ENCODE data around the gene AATK. TPM values are rescaled to one million over a fixed set of nuclear protein-coding genes. Genes with fewer than 3 reads are reported as not detected.

AATK gene
- total and polyA plus RNA-seq, 2 of the 13 experiments (the other 11 are each of a cell fraction or from before 2014, with no cell fraction given) = 2.9 to 8.4 TPM

GRCh38 chr17:81081222-81082176 is 84.5 kb downstream of the AATK start (continued):
- no peak for TF ChIP-seq ZNF367 (CRISPR knock-in tag; IDR thresholded peaks at IDR 0.05; ENCODE audit: borderline replicate concordance)
- 0 out of 2 replicates have a peak, but pooled peaks have one; percentile 14 for TF ChIP-seq NRL (CRISPR knock-in tag; IDR thresholded peaks at IDR 0.05; ENCODE audit: borderline replicate concordance)
- TF ChIP-seq GATAD1 (CRISPR knock-in tag; IDR thresholded peaks at IDR 0.05) = no peak
- no peak for TF ChIP-seq ZNF33A (CRISPR knock-in tag; IDR thresholded peaks at IDR 0.05; ENCODE audit: borderline replicate concordance)
- 0 out of 2 replicates have a peak, but pooled peaks have one; percentile 12 for TF ChIP-seq ZNF788 (CRISPR knock-in tag; IDR thresholded peaks at IDR 0.05; ENCODE audit: borderline replicate concordance)
- TF ChIP-seq ZNF460 (CRISPR knock-in tag; IDR thresholded peaks at IDR 0.05; ENCODE audit: borderline replicate concordance) = no peak
- TF ChIP-seq HOXA3 (CRISPR knock-in tag; IDR thresholded peaks at IDR 0.05) = peak; percentile 38
- peak; percentile 13; the same call in 1 of the 2 replicates for TF ChIP-seq ZNF274 (CRISPR knock-in tag; IDR thresholded peaks at IDR 0.05)
- no peak for TF ChIP-seq ZNF546 (CRISPR knock-in tag; conservative IDR thresholded peaks at IDR 0.05)
- TF ChIP-seq RERE (CRISPR knock-in tag; IDR thresholded peaks at IDR 0.05; ENCODE audit: low read depth) = no peak
- no peak for TF ChIP-seq REXO4 (CRISPR knock-in tag; IDR thresholded peaks at IDR 0.05; ENCODE audit: borderline replicate concordance)
- TF ChIP-seq ZNF317 (CRISPR knock-in tag; IDR thresholded peaks at IDR 0.05) = no peak
- TF ChIP-seq ZFP37 (CRISPR knock-in tag; IDR thresholded peaks at IDR 0.05; ENCODE audit: borderline replicate concordance) = no peak
- TF ChIP-seq SOX13 (IDR thresholded peaks at IDR 0.05) = no peak
- TF ChIP-seq SOX13 (CRISPR knock-in tag; conservative IDR thresholded peaks at IDR 0.05 in 1 of 2, IDR thresholded peaks at IDR 0.05 in 1 of 2) = no peak
- TF ChIP-seq ZNF34 (CRISPR knock-in tag; IDR thresholded peaks at IDR 0.05; ENCODE audit: borderline replicate concordance) = no peak
- TF ChIP-seq ESRRA (CRISPR knock-in tag; IDR thresholded peaks at IDR 0.05; ENCODE audit: low read depth) = peak; percentile 40; the same call in 1 of the 2 replicates
- TF ChIP-seq HNF4A (CRISPR knock-in tag; IDR thresholded peaks at IDR 0.05) = 0 out of 2 replicates have a peak, but pooled peaks have one; percentile 9
- TF ChIP-seq FOXA1 (IDR thresholded peaks at IDR 0.05) = no peak
- TF ChIP-seq FOXA1 (CRISPR knock-in tag; IDR thresholded peaks at IDR 0.05) = no peak
- TF ChIP-seq SOX5 (CRISPR knock-in tag; IDR thresholded peaks at IDR 0.05; ENCODE audit: borderline replicate concordance) = no peak
- TF ChIP-seq FOXK1 (CRISPR knock-in tag; IDR thresholded peaks at IDR 0.05; ENCODE audit: borderline replicate concordance, low read depth) = no peak
- no peak for TF ChIP-seq CREB1 (IDR thresholded peaks at IDR 0.05)
- TF ChIP-seq CREB1 (CRISPR knock-in tag; IDR thresholded peaks at IDR 0.05) = no peak
- no peak for TF ChIP-seq TEAD3 (CRISPR knock-in tag; optimal IDR thresholded peaks at IDR 0.05; ENCODE audit: borderline replicate concordance)
- no peak for TF ChIP-seq RFX1 (IDR thresholded peaks at IDR 0.05)
- TF ChIP-seq ZNF619 (CRISPR knock-in tag; IDR thresholded peaks at IDR 0.05) = no peak
- no peak for TF ChIP-seq CCAR2 (optimal IDR thresholded peaks at IDR 0.05; ENCODE audit: low read depth, low read length)

Data from HepG2 (cell line).